Amniotic stem cell (primary cell): ENCODE measurements around the gene NDST3.

ENCODE experiments used
- DNase-seq: peaks from one replicate; lab custom pipeline; 2025; lab: John Stamatoyannopoulos, UW

The NDST3 gene

DNA sequence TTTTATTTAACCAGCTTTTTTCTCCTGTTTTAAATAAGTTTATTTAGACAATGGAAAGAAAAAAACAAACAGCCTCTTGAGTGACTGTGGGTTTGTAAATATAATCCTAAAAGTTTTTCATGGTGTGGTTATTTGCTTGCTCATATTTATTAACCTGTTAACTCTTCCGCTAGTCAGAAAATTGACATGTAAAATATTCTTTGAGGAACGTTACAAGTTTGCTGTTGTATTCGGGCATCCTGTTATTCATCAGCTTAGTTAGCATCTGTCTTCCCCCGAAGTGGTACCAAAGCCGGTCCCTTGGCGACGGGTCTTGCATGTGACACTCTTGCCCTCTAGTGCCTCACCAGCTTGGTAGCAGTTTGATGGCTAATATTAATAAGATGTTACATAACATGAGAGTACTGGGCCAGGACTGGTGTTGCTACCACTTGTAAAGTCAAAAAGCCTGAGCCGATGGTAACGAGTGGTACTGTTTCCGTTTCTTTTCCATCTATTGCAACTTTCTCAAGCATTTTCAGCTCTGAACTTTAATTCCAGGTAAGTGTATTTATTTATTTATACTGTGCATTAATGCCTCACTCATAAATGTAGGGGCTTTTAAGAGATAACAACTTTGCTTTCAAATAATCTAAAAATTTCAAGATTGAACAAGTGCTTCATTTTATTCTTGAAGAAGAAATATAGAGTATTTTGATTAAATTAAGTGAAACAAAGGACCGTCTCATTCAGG lies at the start of gene NDST3:
Gene NDST3, plus strand, starts transcription at position 434 of the 733 bp plus-strand sequence. CDS start 19,425 bp downstream, outside the sequence.
- DNase-seq, result no peak

DNA sequence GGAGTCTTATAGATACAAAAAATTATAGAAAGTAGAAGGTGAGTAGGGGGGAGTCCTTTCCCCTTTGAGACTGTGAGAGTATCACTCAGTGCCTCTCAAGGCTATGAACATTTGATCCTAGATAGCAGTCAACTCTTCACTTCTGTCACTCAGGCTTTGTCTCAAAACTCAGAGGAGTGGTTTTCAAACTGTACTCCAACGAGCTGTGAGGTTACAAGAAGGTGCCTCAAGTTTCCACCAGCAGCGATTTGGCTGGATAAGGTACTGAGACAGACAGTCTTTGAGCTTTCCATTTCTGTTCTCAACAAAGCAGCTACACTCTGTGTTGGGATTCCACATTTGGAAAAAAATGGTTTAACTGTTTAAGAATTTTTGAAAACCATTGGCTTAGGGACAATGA lies 48.0 kb upstream of the NDST3 start:
- DNase-seq, result no peak

DNA sequence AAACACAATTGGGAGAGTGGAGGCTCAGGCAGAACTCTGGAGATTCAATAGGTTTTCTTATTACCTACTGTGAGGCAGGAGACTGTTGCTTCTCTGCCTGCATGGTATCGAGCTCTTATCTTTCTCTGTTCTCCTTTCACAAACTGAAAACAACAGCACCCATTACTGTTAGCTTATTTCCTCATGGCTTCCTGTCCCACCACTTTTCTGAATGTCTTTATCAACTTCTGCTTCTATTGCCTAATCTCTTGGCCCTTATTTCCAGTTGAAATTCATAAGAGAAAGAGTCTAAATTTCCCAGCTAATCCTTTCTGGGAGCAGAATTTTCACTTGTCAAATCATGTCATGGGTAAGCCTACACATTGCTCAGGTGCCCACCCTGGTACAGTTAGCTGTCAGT lies 46.8 kb upstream of the NDST3 start:
- DNase-seq, result no peak

DNA sequence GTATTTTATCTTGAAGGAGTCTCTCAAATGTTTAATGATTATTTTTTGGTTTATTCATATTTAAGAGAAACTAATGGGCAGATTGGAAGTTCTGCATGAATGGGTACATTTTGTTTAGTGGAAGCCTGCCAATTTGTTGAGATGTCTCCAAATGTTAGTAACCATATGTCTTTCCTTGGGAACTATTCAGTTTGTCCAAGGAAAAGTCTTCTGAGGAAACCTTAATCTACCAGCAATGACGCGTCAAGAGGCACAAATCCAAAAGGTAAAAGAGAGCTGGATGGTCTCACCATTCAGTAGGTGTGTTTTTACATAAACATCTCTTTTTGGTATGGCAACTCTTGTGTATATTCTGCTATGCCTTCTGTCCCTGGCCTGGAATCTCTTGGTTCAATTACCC lies 37.4 kb upstream of the NDST3 start:
- DNase-seq, result no peak

DNA sequence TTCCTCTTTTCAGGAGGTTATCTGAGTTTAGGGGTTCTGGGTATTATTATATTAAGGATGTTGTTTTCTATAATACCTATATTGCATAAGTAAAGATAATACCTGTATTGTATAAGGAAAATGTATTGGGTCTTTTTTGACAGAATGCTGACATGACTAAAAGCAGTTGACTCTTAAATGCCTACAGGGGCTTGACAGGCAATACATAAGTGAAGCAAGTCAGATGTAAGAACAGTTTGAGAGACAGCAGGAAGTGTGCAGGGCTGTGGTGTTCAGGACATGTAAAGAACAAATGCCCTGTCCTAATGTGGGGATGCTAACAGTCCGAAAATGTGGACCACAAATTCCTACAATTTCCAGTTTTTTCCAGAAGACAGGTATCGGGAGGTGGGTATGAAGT lies 30.2 kb upstream of the NDST3 start:
- DNase-seq, result no peak

DNA sequence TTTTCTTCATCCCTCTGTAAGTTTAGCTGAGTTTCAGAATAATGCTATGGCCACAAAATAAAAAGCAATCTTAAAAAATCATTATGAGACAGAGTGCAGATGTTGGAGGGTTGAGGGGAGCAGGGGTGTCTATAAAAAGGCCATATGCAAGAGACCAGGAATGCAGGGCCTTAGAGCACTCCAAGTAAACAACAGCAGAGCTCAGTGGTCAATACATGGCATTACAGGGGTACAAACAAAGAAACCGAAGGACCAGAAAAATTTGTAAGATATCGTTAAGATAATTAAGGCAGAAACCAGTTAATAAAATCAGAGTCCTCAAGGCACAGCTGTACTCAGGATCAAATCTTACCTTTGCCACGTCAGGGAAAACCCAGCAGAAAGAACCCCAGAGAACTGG lies 28.4 kb upstream of the NDST3 start:
- no peak for DNase-seq

DNA sequence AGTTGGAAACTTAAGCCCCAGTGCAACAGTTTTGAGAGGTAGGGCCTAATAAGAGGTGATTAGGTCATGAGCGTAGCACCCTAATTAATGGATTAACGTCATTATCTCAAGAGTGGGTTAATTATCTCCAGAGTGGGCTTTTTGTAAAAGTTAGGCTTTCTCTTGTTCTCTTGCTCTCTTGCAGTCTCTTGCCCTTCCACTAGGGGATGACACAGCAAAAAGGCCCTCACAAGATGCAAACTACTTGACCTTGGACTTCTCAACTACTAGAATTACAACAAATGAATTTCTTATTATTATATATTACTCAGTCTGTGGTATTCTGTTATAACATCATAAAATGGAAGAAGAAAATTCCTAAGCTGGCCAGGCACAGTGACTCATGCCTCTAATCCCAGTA lies 22.1 kb upstream of the NDST3 start:
- DNase-seq, result no peak

DNA sequence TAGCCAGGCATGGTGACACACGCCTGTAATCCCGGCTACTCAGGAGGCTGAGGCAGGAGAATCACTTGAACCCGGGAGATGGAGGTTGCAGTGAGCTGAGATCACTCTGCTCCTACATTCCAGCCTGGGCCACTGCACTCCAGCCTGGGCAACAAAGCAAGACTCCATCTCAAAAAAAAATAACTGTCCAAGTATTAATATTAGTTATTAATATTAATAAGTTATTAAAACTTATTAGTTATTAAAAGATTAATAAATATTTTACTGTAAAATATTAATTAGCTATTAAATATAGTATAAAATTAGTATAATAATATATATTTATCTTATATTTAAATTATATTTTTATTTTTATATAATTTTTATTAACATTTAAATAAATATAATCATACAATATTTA lies 19.5 kb upstream of the NDST3 start:
- DNase-seq, result no peak

DNA sequence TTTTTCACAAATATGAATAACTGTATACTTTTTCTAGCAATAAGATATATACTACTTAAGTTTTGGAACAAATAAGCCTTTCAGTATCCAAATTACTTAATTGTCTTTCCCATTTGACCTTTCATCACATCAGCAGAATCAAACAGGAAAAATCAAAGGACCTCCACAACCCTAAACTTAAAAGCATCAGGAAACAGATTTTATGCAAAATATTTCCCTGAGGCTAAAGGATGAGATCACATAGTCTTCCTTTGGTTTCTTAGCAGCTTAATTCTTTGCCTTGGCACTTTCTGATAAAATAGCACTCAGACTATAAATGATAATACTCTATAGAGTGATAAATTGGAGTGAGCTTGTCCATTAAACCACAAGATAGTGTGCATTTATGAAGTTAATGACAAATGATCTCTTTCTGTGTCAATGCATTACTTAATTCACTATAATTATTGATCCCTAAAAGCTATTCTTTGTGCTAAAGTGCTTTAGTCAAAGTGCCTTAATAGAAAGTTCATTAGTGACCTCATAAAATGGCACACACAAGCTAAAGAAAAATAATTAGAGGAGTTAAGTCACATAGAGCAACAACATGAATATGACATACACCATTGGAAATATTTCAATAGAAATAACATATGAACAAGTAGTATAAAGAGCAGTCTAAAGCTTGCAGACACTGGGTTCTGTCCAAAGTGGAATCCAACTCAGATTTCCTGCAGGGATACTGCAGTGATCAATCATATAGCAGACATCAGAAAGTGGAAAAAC lies 15.7 kb upstream of the NDST3 start:
- no peak for DNase-seq

DNA sequence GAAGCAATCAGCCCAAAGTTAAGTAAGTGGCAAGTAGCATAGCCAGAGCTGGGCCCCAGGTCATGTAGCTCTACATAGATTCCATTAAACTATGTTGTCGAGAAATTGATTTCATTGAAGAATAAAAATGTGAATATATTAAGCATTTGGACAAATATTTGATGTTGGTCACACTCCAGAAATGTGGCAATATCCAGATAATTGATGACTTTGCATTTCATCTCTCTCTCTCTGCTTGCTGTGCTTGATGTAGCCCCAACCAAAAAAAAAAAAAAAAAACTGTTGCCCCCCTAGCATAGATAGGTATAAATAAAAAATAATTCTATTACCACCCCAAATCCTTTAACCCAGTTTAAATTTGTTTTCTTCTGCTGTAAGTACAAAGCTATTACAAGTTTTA lies 7.5 kb upstream of the NDST3 start:
- no peak for DNase-seq

DNA sequence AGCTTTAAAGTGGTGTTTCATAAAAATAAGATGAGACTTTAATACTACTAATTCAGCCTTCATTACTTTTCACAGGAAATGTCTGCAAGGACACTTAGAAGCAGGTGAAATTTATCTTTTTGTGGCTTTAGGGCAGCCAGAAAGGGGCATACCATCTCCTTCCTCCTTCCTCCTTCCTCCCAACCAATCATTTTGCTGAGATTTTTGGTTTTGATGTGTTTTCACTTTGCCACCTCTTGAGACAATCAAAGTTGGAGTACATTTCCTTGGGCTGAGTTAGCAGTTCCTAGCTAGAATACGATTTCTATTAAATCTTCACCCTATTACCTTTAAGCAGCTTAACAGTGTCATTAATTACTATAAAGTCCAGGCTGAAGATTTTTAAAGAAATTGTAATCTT lies 5.1 kb upstream of the NDST3 start:
- no peak for DNase-seq

DNA sequence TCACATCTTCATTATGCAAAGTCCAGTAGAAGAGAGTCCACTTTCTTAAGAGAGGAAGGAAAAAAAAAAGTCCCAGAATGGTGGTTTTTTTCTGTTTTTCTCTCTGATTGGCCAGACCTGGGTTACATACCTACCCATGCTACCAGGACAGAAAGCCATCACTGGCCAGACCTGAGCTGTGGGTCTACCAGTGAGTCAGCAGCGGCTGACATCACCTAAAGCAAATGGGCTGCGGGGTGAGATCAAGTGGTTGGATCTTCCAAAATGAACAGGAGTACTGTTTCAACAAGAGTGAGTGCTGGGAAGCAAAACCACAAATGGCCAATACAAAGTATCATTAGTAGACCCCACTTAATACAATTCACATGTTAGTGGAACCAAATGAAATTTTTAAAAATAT lies 1.6 kb upstream of the NDST3 start:
- DNase-seq, result no peak

DNA sequence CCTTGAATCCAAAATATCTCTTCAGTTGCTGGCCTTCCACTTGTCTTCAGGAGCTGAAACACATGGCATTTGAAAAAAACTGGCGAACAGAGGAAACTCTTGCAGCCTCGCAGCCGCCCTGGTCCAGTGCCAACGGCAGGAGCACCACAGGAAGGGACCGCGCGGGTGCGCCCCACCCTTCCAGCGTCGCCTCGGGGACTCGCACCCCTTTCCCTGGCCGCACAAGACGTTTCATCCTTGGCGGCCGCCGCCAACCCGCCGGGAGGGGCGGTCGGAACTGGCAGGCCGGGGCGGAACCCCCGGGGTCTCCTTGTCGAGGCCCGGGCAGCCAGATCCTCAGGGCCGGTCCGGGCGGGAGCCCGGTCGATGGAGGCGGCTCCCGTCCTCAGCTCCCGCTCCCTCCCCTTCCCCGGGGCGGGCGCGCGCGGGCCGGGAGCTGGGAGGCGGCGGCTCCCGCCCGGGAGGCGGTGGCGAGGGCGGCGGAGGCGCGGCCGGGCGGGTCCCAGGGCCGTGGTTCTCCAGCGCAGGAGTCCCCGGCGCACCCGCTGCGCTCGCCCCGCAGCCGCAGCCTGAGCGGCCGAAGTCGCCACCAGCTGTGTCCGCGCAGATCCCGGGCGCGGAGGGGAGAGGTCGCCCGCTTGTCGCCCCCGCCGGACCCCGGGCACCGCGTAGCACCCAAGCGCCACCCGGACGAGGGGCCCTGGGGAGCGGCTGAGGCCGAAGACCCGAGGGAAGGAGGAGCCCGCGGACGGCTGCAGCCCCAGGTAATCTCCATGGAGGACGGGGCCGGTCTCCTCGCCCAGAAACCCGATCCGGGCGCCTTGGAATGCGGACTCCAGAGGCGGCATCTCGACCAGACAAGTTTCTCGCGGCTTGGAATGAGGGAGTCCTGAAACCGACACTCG lies 886 bp upstream of the NDST3 start:
- DNase-seq, result no peak

DNA sequence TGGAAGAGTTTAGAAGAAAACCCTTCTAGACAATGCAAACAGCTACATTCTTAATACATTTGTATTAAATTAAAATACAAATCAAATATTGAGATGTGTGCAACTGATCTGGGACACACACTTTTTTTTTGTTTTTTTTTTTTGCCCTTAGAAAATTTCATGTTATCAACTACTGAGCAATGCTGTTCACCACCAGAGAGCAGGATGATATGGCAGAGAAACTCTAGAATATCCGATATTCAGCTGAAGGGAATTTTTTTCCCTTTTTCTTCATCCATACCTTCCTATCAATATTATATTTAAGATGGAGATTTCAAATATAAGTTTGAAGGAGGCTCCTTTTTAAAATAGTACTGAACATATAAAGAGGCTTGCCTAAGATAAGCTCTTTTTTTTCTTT lies 1.0 kb downstream of the NDST3 start:
- DNase-seq, result no peak

DNA sequence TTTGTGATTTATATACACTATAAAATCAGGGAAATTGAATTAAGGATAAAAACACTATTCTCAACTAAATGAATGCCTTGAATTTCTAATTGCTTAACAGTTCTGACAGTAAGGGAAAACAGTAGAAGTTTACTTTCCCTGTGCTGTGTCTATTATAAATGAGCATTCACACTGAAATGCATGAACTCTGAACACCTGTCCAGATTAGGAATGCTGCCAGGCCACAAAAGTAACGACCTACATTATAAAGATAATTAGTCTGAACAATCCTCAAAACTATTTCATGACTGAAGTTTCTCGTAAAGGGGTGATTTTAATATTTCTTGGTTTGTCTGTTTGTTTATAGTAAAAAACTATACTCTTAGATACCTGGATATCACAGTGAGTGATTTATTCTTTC lies 2.0 kb downstream of the NDST3 start:
- no peak for DNase-seq

DNA sequence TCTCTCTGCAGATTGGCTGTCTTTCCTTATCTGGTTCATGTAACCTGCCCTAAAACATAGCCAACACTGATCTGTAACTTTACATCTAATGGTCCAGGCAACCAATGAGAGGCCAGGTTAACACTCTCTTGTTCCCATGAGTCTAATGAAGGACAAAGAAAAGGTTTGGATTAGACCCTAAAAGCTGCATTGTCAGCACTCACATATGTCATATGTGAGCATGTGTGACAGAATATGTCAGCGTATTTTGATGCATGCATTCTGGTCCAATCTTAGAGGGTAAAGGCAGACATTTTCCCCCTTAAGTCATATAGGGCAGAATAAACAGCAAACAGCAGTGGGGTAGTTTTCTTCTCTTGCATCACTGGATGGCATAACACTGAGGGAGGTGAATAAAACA lies 3.7 kb downstream of the NDST3 start:
- no peak for DNase-seq

DNA sequence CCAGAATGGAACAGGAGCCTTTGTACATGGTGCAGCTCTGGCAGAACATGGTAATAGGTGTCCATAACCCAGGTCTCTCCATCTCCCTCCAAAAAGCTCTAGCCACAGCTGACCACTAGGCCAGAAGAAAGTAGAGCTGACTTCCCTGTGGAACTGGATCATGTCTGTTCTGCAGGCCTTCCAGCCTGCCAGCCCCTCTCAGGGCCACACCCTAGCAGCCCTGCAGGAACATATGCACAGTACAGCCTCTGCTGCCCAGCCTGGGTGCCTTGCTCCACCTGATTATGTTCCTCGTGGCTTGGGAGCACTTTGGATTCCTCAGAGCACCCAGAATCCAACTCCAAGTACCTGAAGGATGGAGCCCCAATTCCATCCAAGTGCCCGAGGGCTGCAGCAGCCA lies 12.0 kb downstream of the NDST3 start:
- no peak for DNase-seq

DNA sequence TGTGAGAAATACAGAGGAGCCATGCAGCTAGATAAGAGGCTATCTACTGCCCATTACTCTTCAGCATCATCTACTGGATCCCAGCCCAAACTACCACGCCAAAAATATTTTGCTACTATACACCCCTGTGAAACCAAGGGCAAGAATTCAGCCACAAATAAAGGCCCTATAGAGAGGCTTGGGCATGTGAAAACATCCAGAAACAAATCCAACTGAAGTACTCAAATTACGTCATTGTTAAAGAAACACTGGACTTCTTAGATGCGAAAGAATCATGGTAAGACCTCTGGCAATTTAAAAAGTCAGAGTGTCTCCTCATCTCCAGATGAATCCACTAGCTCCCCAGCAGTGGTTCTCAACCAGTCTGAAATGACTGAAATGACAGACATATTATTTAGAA lies 12.8 kb downstream of the NDST3 start:
- no peak for DNase-seq

DNA sequence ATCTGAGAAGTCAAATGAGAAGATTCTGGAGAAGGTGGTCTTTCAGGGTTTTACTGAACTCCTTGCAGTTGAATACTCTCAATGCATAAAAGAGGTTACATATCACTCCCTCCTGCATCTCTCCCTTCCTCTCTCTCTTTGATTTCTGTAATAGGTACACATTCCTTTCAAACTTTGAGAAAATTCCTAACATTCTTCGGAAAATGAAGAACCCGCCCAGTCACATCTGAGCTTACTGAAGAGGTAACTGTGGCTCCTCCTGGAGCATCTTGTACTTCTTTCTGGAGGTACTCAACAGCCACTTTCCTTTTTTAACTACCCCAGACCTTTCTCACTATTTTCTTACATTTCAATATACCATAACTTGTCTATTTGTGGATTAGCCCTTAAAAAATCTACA lies 24.7 kb downstream of the NDST3 start:
- no peak for DNase-seq

DNA sequence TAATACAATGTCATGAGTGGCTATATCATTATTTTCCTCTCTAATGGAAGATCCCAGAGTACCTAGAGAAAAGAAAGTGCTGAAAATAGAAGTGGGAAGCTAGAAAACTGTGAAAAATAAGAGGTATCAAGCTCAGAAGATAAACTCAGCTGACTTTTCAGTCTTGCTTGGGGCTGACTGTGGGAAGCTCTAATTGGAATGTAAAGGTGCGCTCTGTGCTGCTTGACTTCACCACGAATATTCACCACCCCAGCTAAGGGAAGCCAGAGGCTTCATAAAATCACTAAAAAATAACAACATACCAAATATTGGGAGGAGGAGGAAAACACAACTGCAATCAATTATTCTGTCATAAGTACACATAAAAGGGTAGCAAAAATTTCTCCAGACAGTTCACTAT lies 25.1 kb downstream of the NDST3 start:
- no peak for DNase-seq

DNA sequence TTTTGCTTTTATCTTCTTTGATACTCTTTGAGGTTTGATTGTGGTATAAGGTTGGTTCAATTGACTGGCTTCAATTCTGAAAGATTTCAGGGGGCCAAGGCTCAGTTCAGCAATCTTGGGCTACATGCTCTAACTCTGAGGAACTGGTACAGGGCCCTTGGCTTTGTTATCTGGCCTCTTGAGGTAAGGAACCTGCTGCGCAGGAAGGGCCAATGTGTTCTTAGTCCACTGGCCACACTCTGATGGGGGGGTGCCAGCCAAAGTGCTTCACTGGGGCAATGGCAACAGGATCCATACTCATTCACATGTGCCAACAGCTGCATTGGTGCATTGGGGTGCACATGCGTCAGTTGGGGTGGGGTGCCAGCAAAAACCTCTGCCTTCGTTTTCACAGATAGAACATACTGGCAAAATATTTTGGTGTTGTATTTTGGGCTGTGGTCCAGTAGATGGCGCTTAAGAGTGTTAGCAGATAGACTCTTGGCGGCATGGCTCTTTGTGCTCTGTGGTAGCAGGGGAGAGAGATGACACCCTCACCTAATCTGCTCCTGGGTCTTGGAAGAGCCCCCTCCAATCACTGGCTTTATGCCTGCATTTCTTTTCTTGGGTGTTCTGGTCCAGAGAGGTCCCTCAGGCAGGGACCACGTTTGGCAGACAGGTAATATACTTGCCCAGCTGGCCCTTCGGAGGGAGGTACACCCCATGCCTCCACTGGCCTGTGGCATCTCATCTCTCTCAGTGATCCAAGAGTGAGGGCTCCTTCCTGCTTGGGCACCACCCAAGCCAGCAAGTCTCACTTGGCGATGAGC lies 42.9 kb downstream of the NDST3 start:
- DNase-seq, result no peak

DNA sequence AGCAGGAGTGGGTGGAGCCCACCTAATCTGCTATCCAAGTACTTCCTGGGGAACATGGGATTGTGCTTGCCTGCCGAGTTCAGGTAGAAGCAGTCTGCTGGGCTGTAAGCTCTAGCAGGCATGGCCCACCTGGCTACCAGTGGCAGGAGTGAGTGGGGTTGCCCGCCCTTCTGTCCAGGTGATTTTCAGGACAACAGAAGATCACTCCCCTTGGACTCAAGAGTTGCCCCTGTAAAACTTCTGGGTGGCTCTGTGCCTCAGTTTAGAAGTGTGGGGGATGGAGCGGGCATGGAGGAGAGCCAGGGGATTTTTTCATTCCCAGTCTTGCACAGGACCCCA lies 43.5 kb downstream of the NDST3 start:
- DNase-seq, result no peak
